ENCODE measurements around the gene CADM2.

- TF ChIP-seq, protein P1, sequence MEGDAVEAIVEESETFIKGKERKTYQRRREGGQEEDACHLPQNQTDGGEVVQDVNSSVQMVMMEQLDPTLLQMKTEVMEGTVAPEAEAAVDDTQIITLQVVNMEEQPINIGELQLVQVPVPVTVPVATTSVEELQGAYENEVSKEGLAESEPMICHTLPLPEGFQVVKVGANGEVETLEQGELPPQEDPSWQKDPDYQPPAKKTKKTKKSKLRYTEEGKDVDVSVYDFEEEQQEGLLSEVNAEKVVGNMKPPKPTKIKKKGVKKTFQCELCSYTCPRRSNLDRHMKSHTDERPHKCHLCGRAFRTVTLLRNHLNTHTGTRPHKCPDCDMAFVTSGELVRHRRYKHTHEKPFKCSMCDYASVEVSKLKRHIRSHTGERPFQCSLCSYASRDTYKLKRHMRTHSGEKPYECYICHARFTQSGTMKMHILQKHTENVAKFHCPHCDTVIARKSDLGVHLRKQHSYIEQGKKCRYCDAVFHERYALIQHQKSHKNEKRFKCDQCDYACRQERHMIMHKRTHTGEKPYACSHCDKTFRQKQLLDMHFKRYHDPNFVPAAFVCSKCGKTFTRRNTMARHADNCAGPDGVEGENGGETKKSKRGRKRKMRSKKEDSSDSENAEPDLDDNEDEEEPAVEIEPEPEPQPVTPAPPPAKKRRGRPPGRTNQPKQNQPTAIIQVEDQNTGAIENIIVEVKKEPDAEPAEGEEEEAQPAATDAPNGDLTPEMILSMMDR (conservative IDR thresholded peaks at IDR 0.05; ENCODE audit: low read depth in 2 of 2), result no peak
- no peak for TF ChIP-seq ETS1 (IDR thresholded peaks at IDR 0.05)
These were observed 515.5 kb downstream of the CADM2 start for GRCh38 chr3:85474241-85474640.
